MM.1S (cell line): Measurements from ENCODE around the gene GABRB3.

ENCODE experiments used
- DNase-seq: peaks from one replicate; pipeline ENCODE4 v3.0.0-alpha.2; 2015
- H2AFZ ChIP-seq: fragments of 300-600 bp; sonication (generic); 2 replicates; pipeline ENCODE4 v1.6.0; 2016; ENCODE audit warnings: antibody characterized with exemption, low read length
- H3F3A ChIP-seq: fragments of 300-600 bp; sonication (generic); 2 replicates; pipeline ENCODE4 v1.6.1; 2016; ENCODE audit warnings: mild to moderate bottlenecking, antibody characterized with exemption, low read length, moderate library complexity, mixed read lengths; ENCODE audit not compliant: insufficient read depth
- H3K27ac ChIP-seq: fragments of 300-600 bp; sonication (generic); 2 replicates; pipeline ENCODE4 v1.5.1; 2016; ENCODE audit warnings: mild to moderate bottlenecking, low read length
- H3K27me3 ChIP-seq: fragments of 300-600 bp; sonication (generic); replicated peaks from 2 replicates; pipeline ENCODE4 v1.6.0; 2016; ENCODE audit warnings: low read length; ENCODE audit not compliant: insufficient read depth
- H3K36me3 ChIP-seq: fragments of 300-600 bp; sonication (generic); replicated peaks from 2 replicates; pipeline ENCODE4 v1.6.1; 2016; ENCODE audit warnings: mild to moderate bottlenecking, low read length, mixed read lengths; ENCODE audit not compliant: insufficient read depth
- H3K4me1 ChIP-seq: fragments of 300-600 bp; sonication (generic); 2 replicates; pipeline ENCODE4 v1.6.1; 2016; ENCODE audit warnings: low read length, mixed read lengths
- H3K4me2 ChIP-seq: fragments of 300-600 bp; sonication (generic); 2 replicates; pipeline ENCODE4 v1.6.0; 2016; ENCODE audit warnings: low read depth, low read length
- H3K4me3 ChIP-seq: fragments of 300-600 bp; sonication (generic); 2 replicates; pipeline ENCODE4 v1.5.1; 2016; ENCODE audit warnings: low read length, mixed read lengths
- H3K79me2 ChIP-seq: fragments of 300-600 bp; sonication (generic); 2 replicates; pipeline ENCODE4 v1.6.1; 2016; ENCODE audit warnings: mixed run types, low read length, mixed read lengths
- H3K9ac ChIP-seq: fragments of 300-600 bp; sonication (generic); 2 replicates; pipeline ENCODE4 v1.6.1; 2016; ENCODE audit warnings: low read length, mixed read lengths
- H3K9me2 ChIP-seq: fragments of 300-600 bp; sonication (generic); replicated peaks from 2 replicates; pipeline ENCODE4 v1.6.1; 2016; ENCODE audit warnings: mild to moderate bottlenecking, low read length, mixed read lengths; ENCODE audit not compliant: insufficient read depth
- H3K9me3 ChIP-seq: fragments of 300-600 bp; sonication (generic); replicated peaks from 2 replicates; pipeline ENCODE4 v1.6.1; 2016; ENCODE audit warnings: mild to moderate bottlenecking, low read length, mixed read lengths; ENCODE audit not compliant: insufficient read depth
- H4K20me1 ChIP-seq: fragments of 300-600 bp; sonication (generic); 2 replicates; pipeline ENCODE4 v1.6.1; 2016; ENCODE audit warnings: mild to moderate bottlenecking, low read length, moderate library complexity, mixed read lengths; ENCODE audit not compliant: insufficient read depth
- CTCF ChIP-seq: fragments of 300-600 bp; sonication (generic); IDR thresholded peaks from 2 replicates; pipeline ENCODE4 v1.5.1; 2016; ENCODE audit warnings: antibody characterized with exemption, low read length, mixed read lengths
- EZH2 ChIP-seq: fragments of 300-600 bp; sonication (generic); optimal IDR thresholded peaks from 2 replicates; pipeline ENCODE3; 2017; ENCODE audit warnings: low read depth, mild to moderate bottlenecking, antibody characterized with exemption, low read length, mixed read lengths
- EZH2phosphoT487 ChIP-seq: fragments of 300-600 bp; sonication (generic); IDR thresholded peaks from 2 replicates; pipeline ENCODE4 v1.6.1; 2018; ENCODE audit warnings: antibody characterized with exemption, low read length

The GABRB3 gene

GRCh38 chr15:26771578-26772153, 1.2 kb downstream of the GABRB3 start:
- Histone ChIP-seq H3K9me2 (no peaks in the 10 kb centered on the region), H3K27ac (no peak overlapping the region), H3K9ac (no peak overlapping the region), H3F3A (no peaks in the 10 kb centered on the region), H4K20me1 (no peaks in the 10 kb centered on the region), H3K4me2 (no peak overlapping the region), H3K9me3 (no peaks in the 10 kb centered on the region), H3K4me3 (no peak overlapping the region), H3K79me2 (no peaks in the 10 kb centered on the region), H2AFZ (no peak overlapping the region), H3K4me1 (no peaks in the 10 kb centered on the region), H3K27me3 (no peaks in the 10 kb centered on the region), H3K36me3 (no peaks in the 10 kb centered on the region)
- TF ChIP-seq EZH2, result no peak
- TF ChIP-seq CTCF, result no peak
- no peak for TF ChIP-seq EZH2phosphoT487
- DNase-seq, result no peak

GRCh38 chr15:26771168-26771567, 1.7 kb downstream of the GABRB3 start:
- Histone ChIP-seq H3K36me3 (no peaks in the 10 kb centered on the region), H3K4me1 (no peaks in the 10 kb centered on the region), H3K4me2 (no peak overlapping the region), H3K27ac (no peak overlapping the region), H3K9me3 (no peaks in the 10 kb centered on the region), H3K9ac (no peak overlapping the region), H2AFZ (no peak overlapping the region), H3F3A (no peaks in the 10 kb centered on the region), H4K20me1 (no peaks in the 10 kb centered on the region), H3K27me3 (no peaks in the 10 kb centered on the region), H3K9me2 (no peaks in the 10 kb centered on the region), H3K79me2 (no peaks in the 10 kb centered on the region), H3K4me3 (no peak overlapping the region)
- no peak for DNase-seq
- no peak for TF ChIP-seq EZH2
- no peak for TF ChIP-seq CTCF
- TF ChIP-seq EZH2phosphoT487, result no peak

- Histone ChIP-seq H4K20me1 (no peaks in the 10 kb centered on the region), H3K9ac (no peak overlapping the region), H3K4me3 (no peak overlapping the region), H3K4me2 (no peak overlapping the region), H3K4me1 (no peaks in the 10 kb centered on the region), H3K36me3 (no peaks in the 10 kb centered on the region), H3K79me2 (no peaks in the 10 kb centered on the region), H3K27me3 (no peaks in the 10 kb centered on the region), H3K9me2 (no peaks in the 10 kb centered on the region), H3F3A (no peaks in the 10 kb centered on the region), H3K9me3 (no peaks in the 10 kb centered on the region), H2AFZ (no peak overlapping the region), H3K27ac (no peak overlapping the region)
- DNase-seq, result no peak
- TF ChIP-seq EZH2phosphoT487, result no peak
- TF ChIP-seq CTCF, result no peak
- no peak for TF ChIP-seq EZH2
These were observed 5.6 kb downstream of the GABRB3 start for GRCh38 chr15:26767169-26767670.
